ENCODE measurements around the gene MAP4K1.
"Not testable (repeated sequence)": the region's sequence is repeated elsewhere in the genome, so short reads cannot be mapped to it uniquely, and the experiment has no call there.

Gene MAP4K1

DNA sequence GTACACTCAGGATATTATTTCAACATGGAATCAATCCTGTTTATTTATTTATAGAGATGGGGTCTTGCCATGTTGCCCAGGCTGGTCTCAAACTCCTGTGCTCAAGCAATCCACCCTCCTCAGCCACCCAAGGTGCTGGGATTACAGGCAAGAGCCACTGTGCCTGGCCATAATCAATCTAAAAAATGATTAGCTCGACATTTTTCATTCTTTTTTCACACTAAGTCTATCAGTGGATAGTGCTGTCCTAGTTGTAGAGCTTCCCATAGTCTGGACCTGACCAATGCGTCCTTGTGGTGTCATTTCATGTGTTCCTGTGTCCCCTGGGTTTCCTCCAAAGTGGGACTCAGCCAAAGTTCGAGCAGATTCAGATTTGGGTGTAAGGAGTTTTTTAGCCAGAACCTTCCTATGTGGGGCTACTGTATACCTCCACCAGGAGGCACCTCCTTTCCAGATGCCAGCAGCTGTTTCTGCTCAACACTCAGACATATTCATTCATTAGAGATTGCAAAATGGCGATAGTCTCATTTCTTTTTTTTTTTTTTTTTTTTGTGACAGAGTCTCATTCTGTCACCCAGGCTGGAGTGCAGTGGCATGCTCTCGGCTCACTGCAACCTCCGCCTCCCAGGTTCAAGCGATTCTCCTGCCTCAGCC, 61.1 kb downstream of the MAP4K1 start:
- no CpG with 5 or more reads among the region's 7 CpGs for WGBS (ENCODE audit: extremely low coverage, insufficient coverage, insufficient read length)

DNA sequence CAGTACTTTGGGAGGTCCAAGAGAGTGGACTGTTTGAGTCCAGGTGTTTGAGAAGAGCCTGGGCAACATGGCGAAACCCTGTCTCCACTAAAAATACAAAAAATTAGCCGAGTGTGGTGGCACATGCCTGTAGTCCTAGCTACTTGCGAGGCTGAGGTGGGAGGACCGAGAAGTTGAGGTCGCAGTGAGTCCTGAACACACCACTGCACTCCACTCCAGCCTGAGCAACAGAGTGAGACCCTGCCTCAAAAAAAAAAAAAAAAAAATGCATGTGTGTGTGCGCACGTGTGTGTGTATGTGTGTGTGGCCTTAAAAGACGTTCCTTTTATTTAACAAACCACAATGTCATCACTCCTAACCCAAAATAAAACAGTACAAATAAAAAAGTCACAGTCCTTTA, 62.6 kb downstream of the MAP4K1 start:
- no peak overlapping the region for H3K27ac ChIP-seq (ENCODE audit: low read depth, low read length)
- no peak overlapping the region for H2AFZ ChIP-seq (ENCODE audit: insufficient read depth, low read length, poor library complexity)
- H3K79me1 ChIP-seq (ENCODE audit: low read length), result no peaks in the 10 kb centered on the region
- H3K79me2 ChIP-seq (ENCODE audit: control insufficient read depth, insufficient read depth, low read length, poor library complexity), result no peaks in the 10 kb centered on the region
- no peaks in the 10 kb centered on the region for H3K4me1 ChIP-seq (ENCODE audit: control insufficient read depth in 1 of 2, insufficient read depth in 2 of 2, low read length in 2 of 2)
- no peak overlapping the region for H2AK5ac ChIP-seq (ENCODE audit: low read length)
- H3K4ac ChIP-seq (ENCODE audit: low read depth, low read length), result no peak overlapping the region
- H3K4me2 ChIP-seq (ENCODE audit: low read length), result no peak overlapping the region
- H3K9me3 ChIP-seq (ENCODE audit: insufficient read depth, low read depth, low read length), result no peaks in the 10 kb centered on the region
- no peak overlapping the region for H2BK5ac ChIP-seq (ENCODE audit: low read depth, low read length, poor library complexity)
- no peaks in the 10 kb centered on the region for H3K36me3 ChIP-seq (ENCODE audit: control insufficient read depth in 1 of 2, insufficient read depth in 2 of 2, low read length in 2 of 2)
- H2BK120ac ChIP-seq (ENCODE audit: insufficient read depth, low read length, poor library complexity), result no peak overlapping the region
- no peak overlapping the region for H2BK12ac ChIP-seq (ENCODE audit: low read length)
- no peak for DNase-seq
- no peak overlapping the region for H3K9ac ChIP-seq (ENCODE audit: low read length)
- H4K8ac ChIP-seq (ENCODE audit: low read depth, low read length), result no peak overlapping the region
- no peak overlapping the region for H3K23ac ChIP-seq (ENCODE audit: low read length)
- WGBS (ENCODE audit: extremely low coverage, insufficient coverage, insufficient read length), result no CpG with 5 or more reads among the region's 8 CpGs
- no peaks in the 10 kb centered on the region for H3K27me3 ChIP-seq (ENCODE audit: insufficient read depth, low read length)
- no peak overlapping the region for H4K12ac ChIP-seq (ENCODE audit: low read depth, low read length)
- H3K14ac ChIP-seq (ENCODE audit: low read length), result no peak overlapping the region
- H3K4me3 ChIP-seq (ENCODE audit: low read depth, low read length), result no peak overlapping the region
- H3K18ac ChIP-seq (ENCODE audit: low read length), result no peak overlapping the region
- H4K91ac ChIP-seq (ENCODE audit: low read depth, low read length), result no peak overlapping the region

More for the DNA sequence above, 61.1 kb downstream of the MAP4K1 start:
- Histone ChIP-seq H3K4me1 (ENCODE audit: control insufficient read depth in 1 of 2, insufficient read depth in 2 of 2, low read length in 2 of 2) (no peaks in the 10 kb centered on the region), H4K91ac (ENCODE audit: low read depth, low read length) (no peak overlapping the region), H2BK12ac (ENCODE audit: low read length) (no peak overlapping the region), H3K9me3 (ENCODE audit: insufficient read depth, low read depth, low read length) (no peaks in the 10 kb centered on the region), H3K4ac (ENCODE audit: low read depth, low read length) (no peak overlapping the region), H3K4me3 (ENCODE audit: low read depth, low read length) (no peak overlapping the region), H3K27ac (ENCODE audit: low read depth, low read length) (no peak overlapping the region), H3K23ac (ENCODE audit: low read length) (no peak overlapping the region), H3K79me1 (ENCODE audit: low read length) (no peaks in the 10 kb centered on the region), H3K9ac (ENCODE audit: low read length) (no peak overlapping the region), H2BK5ac (ENCODE audit: low read depth, low read length, poor library complexity) (no peak overlapping the region), H4K12ac (ENCODE audit: low read depth, low read length) (no peak overlapping the region), H3K79me2 (ENCODE audit: control insufficient read depth, insufficient read depth, low read length, poor library complexity) (no peaks in the 10 kb centered on the region), H3K4me2 (ENCODE audit: low read length) (no peak overlapping the region), H4K8ac (ENCODE audit: low read depth, low read length) (no peak overlapping the region), H2AK5ac (ENCODE audit: low read length) (no peak overlapping the region), H2BK120ac (ENCODE audit: insufficient read depth, low read length, poor library complexity) (no peak overlapping the region), H2AFZ (ENCODE audit: insufficient read depth, low read length, poor library complexity) (no peak overlapping the region), H3K14ac (ENCODE audit: low read length) (no peak overlapping the region), H3K27me3 (ENCODE audit: insufficient read depth, low read length) (no peaks in the 10 kb centered on the region), H3K18ac (ENCODE audit: low read length) (no peak overlapping the region), H3K36me3 (ENCODE audit: control insufficient read depth in 1 of 2, insufficient read depth in 2 of 2, low read length in 2 of 2) (no peaks in the 10 kb centered on the region)
- no peak for DNase-seq

DNA sequence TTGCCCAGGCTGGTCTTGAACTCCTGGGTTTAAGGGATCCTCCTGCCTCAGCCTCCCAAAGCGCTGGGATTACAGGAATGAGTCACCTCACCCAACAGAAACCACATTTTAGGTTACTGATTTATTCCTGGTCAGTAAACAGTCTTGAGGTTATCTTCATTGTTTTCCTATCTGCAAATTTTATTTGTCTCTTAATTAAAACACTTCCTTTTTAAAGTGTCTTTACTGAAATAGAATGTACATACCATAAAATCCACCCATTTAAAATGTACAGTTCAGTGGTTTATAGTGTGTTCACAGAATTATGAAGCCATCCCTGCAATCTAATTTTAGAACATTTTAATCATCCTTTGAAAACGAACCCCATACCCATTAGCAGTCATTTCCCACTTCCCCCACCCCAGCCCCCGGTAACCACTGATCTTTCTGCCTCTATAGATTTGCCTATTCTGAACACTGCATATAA, 63.0 kb downstream of the MAP4K1 start:
- H3K79me2 ChIP-seq (ENCODE audit: control insufficient read depth, insufficient read depth, low read length, poor library complexity), result no peaks in the 10 kb centered on the region

DNA sequence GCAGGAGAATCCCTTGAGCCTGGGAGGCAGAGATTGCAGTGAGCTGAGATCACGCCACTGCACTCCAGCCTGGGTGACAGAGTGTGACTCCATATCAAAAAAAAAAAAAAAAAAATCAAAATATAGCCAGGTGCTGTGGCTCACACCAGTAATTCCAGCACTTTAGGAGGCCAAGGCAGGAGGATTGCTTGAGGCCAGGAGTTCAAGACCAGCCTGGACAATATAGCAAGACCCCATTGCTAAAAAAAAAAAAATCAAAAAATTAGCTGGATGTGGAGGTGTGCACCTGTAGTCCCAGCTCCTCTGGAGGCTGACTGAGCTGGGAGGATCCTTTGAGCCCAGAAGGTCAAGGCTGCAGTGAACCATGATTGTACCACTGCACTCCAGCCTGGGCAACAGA, 64.5 kb downstream of the MAP4K1 start:
- not testable (repeated sequence) for H2AK5ac ChIP-seq (ENCODE audit: low read length); H3K27ac ChIP-seq (ENCODE audit: low read depth, low read length); H4K8ac ChIP-seq (ENCODE audit: low read depth, low read length); H3K4ac ChIP-seq (ENCODE audit: low read depth, low read length); H3K36me3 ChIP-seq (ENCODE audit: control insufficient read depth in 1 of 2, insufficient read depth in 2 of 2, low read length in 2 of 2); H3K4me1 ChIP-seq (ENCODE audit: control insufficient read depth in 1 of 2, insufficient read depth in 2 of 2, low read length in 2 of 2); H3K79me2 ChIP-seq (ENCODE audit: control insufficient read depth, insufficient read depth, low read length, poor library complexity); H2BK12ac ChIP-seq (ENCODE audit: low read length); H4K12ac ChIP-seq (ENCODE audit: low read depth, low read length); H2BK5ac ChIP-seq (ENCODE audit: low read depth, low read length, poor library complexity); H4K91ac ChIP-seq (ENCODE audit: low read depth, low read length); H3K18ac ChIP-seq (ENCODE audit: low read length); H3K79me1 ChIP-seq (ENCODE audit: low read length); H2BK120ac ChIP-seq (ENCODE audit: insufficient read depth, low read length, poor library complexity); H3K23ac ChIP-seq (ENCODE audit: low read length); DNase-seq; H3K4me3 ChIP-seq (ENCODE audit: low read depth, low read length); H3K14ac ChIP-seq (ENCODE audit: low read length); H3K27me3 ChIP-seq (ENCODE audit: insufficient read depth, low read length); H3K9me3 ChIP-seq (ENCODE audit: insufficient read depth, low read depth, low read length); H3K9ac ChIP-seq (ENCODE audit: low read length); H2AFZ ChIP-seq (ENCODE audit: insufficient read depth, low read length, poor library complexity); H3K4me2 ChIP-seq (ENCODE audit: low read length)
- no CpG with 5 or more reads among the region's 1 CpG for WGBS (ENCODE audit: extremely low coverage, insufficient coverage, insufficient read length)

More for the DNA sequence above, 63.0 kb downstream of the MAP4K1 start:
- H3K4me2 ChIP-seq (ENCODE audit: low read length), result no peak overlapping the region
- H3K9me3 ChIP-seq (ENCODE audit: insufficient read depth, low read depth, low read length), result no peaks in the 10 kb centered on the region
- H2BK12ac ChIP-seq (ENCODE audit: low read length), result no peak overlapping the region
- H2BK120ac ChIP-seq (ENCODE audit: insufficient read depth, low read length, poor library complexity), result no peak overlapping the region
- H3K4me3 ChIP-seq (ENCODE audit: low read depth, low read length), result no peak overlapping the region
- H2BK5ac ChIP-seq (ENCODE audit: low read depth, low read length, poor library complexity), result no peak overlapping the region
- H3K4ac ChIP-seq (ENCODE audit: low read depth, low read length), result no peak overlapping the region
- no peaks in the 10 kb centered on the region for H3K4me1 ChIP-seq (ENCODE audit: control insufficient read depth in 1 of 2, insufficient read depth in 2 of 2, low read length in 2 of 2)
- no peak overlapping the region for H3K9ac ChIP-seq (ENCODE audit: low read length)
- H3K27me3 ChIP-seq (ENCODE audit: insufficient read depth, low read length), result no peaks in the 10 kb centered on the region
- DNase-seq, result no peak
- H4K12ac ChIP-seq (ENCODE audit: low read depth, low read length), result no peak overlapping the region
- H3K18ac ChIP-seq (ENCODE audit: low read length), result no peak overlapping the region
- H2AFZ ChIP-seq (ENCODE audit: insufficient read depth, low read length, poor library complexity), result no peak overlapping the region
- no peak overlapping the region for H2AK5ac ChIP-seq (ENCODE audit: low read length)
- H3K36me3 ChIP-seq (ENCODE audit: control insufficient read depth in 1 of 2, insufficient read depth in 2 of 2, low read length in 2 of 2), result no peaks in the 10 kb centered on the region
- no peak overlapping the region for H3K23ac ChIP-seq (ENCODE audit: low read length)
- no peaks in the 10 kb centered on the region for H3K79me1 ChIP-seq (ENCODE audit: low read length)
- no peak overlapping the region for H4K91ac ChIP-seq (ENCODE audit: low read depth, low read length)
- no peak overlapping the region for H3K27ac ChIP-seq (ENCODE audit: low read depth, low read length)
- no CpG with 5 or more reads among the region's 3 CpGs for WGBS (ENCODE audit: extremely low coverage, insufficient coverage, insufficient read length)
- no peak overlapping the region for H4K8ac ChIP-seq (ENCODE audit: low read depth, low read length)
- no peak overlapping the region for H3K14ac ChIP-seq (ENCODE audit: low read length)

Measured in trophoblast cell (in vitro differentiated cells and primary cell).